Left ventricle myocardium superior (tissue), 1 donor: ENCODE measurements around the gene HDAC4. TPM values are rescaled to one million over a fixed set of nuclear protein-coding genes. Genes with fewer than 3 reads are reported as not detected.
A peak's percentile ranks its signal among the peaks of the same experiment; 100 is the strongest.

Experiments used
- ATAC-seq: fragments of 200-7000 bp; cut with Tn5 transposase; one replicate; pipeline ENCODE4 v1.9.1; 2020; ENCODE audit warnings: mild to moderate bottlenecking, moderate library complexity
- DNase-seq: peaks from one replicate; pipeline ENCODE4 v3.0.0-alpha.2; 2020
- intact Hi-C: fragments of 100-400 bp; cut with micrococcal nuclease; formaldehyde crosslinking; loops from one replicate; pipeline ENCODE4 v1.11.0; 2022
- total RNA-seq: library from RNA; stranded (reverse); fragmentation: NEBNext Ultra II Directional; extraction: Animal tissue kit (Norgen Biotek cat#: 25700); gene quantifications from one replicate; pipeline ENCODE4 v1.2.1, GENCODE V29; 2021
- donor health status: DM: no; HTN: yes; CAD: no; lungs with severe emphysema.

Gene HDAC4
- total RNA-seq, 1 donor from 2014 or later = 25.6 TPM

DNA sequence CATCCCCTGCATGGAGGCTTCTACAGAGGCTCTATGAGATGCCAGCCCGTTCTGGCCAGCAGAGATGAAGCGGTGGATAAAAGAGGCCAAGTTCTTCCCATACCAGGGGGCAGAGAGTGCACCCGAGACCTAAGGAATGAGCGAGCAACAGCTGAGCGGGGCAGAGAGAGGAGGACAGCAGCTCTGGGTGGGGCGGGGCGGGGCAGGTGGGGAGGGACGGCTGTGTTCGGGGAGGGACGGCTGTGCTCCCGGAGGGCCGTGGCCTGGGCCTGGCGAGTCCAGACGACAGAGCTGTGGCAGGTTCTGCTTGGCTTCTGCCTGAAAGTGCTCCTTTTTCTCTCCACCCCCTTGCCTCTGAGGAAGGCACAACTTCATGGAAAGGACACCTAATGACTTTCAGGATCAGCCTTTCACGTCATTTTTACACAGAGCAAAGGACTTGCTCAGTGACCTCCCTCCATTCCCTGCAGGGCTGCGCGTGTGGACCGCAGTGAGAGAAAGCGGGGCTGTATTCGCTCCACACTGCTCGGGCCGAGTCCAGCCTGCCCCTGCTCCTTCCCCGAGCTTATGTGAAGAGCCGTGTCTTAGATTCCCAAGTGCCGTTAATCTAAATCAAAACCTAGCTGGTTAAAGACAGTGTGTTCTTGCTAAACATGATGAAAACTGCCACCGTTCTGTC lies 232.9 kb downstream of the HDAC4 start:
- DNase-seq = peak; percentile 14
- no peak for ATAC-seq
- intact Hi-C loops = no loop called here

DNA sequence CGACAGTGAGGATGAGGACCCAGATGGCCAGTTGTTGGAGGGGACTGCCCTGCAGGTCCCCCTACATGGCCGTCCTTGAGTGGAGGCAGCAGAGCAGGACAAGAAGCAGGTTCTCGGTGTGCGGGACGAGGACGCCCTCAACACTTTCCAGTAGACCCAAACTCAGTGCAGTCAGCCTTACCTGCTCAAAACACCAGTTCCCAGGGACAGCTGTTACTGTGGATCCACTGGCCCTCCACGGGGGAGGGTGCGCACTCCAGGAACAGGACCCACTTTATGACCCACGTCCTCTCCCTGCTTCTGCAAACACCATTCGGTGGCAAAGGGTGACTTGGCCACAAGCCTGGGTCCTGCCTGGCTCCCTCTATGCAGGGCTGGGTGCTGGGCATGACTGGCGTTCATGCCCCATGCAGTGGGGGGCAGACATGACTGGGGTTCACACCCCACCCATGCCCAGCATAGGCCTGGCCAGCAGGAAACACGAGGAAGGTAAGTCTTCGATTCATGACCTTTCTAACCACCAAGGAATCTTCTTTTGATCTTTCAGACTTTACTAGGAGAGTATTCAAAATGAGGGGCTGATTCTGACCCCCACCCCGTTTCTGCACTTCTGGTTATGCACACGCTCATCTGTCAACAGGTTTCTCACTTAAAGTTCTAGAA lies 233.7 kb downstream of the HDAC4 start:
- DNase-seq = peak; percentile 32
- ATAC-seq = peak; percentile 25
- intact Hi-C loops = no loop called here

DNA sequence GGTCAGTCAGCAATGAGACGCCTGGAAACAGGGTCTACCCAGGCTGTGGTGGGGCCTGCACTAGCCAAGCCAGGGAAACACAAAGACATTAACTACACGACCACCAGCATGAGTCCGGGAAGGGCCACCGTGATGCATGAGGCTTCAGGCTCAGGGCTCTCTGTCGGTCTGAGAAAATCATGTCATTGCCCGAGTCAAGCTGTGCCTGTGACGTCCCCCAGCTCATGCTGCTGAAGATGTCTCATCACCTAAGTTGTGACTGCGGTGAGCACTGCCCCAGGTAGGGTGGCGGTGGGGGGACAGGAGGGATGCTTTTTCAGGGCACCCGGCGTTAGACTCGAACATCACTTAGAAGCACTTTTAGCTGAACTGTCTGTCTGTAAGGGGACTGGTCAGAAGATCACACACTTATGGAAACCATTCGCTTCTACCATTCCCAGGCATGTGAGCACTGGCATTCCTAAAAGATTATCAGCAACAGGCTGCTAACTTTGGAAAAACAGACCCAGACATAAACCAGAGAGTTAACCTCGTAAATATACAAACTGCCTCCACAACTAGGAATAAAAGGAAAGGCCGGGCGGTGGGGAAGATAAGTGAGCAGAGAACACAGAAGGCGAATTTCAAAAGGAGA lies 234.5 kb downstream of the HDAC4 start:
- intact Hi-C loops = no loop called here
- peak; percentile 36 for ATAC-seq
- DNase-seq = no peak

DNA sequence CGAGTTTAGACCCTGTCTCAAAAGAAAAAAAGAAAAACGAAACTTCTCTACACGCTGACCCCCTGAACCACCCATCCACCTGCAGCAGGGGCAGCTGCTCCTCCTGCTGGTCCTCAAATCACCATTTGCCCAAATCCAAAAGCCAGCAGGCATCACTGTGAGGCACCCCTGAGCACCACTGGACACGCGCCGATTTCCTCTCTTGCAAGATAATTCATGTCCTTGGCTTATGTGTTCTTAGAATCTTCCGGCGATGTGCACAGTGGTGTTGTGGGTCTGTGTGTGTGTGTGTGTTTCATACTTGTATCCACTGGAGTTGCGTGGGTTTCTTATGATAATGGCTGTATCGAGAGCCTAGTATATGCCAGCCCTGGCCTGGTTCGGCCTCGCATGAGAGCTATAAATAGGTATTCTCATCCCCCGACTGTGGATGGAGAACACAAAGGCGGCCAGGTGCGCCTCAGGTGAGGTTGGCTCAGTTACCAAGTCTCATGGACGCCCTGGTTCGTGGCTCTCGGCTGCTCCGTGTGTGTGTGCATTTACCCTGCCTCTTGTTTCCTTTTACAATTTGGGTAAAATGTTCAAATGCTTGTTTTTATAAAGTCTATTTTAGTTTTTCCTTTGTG lies 235.5 kb downstream of the HDAC4 start:
- no peak for ATAC-seq
- DNase-seq = peak; percentile 20
- intact Hi-C loops = no loop called here

DNA sequence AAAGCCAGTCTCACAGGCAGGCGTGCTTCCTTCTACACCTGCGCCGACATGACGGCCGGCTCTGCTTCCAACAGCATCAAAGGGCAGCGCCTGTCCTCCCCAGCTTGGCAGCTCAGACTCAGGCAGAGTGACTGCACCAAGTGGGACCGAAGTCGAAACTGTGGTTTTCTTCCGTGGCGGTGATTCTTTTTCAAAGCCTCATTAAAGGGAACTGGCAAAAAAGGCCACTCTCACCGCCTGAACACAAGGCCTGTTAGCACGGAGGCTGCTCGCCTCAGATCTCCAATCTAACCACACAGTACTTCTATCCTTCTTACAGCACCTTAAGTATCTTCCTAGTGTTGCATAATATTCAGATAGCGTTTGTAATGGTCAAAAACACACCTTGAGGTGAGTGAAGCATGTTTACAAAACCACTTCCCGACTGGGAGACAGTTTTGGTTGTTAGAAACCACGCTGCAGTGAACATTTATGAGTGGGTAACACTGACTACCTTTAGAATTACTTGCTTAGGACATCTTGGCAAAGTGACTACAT lies 236.4 kb downstream of the HDAC4 start:
- ATAC-seq (no peak), DNase-seq (no peak)
- intact Hi-C loops = no loop called here

DNA sequence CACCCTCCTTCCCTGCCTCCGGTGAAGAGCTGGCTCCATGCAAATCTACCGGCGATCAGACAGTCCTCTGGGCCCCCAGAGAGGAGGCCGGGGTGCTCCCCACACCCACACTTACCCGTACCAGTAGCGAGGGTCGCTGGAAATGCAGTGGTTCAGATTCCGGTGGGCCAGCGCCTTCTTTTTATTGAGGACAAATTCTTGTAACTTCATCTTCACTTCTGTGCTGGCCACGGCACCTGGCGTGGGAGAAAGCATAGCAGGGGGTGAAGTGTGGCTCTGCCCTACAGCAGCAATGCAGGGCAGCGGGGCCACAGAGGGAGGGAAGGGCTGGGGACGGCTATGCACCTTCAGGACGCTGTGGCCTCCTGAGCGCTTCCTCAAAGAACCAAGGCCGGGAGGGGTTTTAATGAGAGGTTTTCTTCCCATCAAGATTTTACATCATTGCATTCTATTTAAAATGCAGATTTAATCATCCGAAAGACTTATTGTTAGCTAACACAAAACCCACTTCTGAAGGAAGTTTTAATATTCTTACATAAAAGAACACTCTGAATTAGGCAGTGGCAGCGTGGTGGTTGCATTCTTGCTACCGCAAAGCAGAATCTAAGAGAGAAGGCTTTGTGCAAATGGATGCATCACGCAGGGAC lies 237.0 kb downstream of the HDAC4 start:
- intact Hi-C loops = no loop called here
- ATAC-seq (no peak), DNase-seq (peak; percentile 22)

DNA sequence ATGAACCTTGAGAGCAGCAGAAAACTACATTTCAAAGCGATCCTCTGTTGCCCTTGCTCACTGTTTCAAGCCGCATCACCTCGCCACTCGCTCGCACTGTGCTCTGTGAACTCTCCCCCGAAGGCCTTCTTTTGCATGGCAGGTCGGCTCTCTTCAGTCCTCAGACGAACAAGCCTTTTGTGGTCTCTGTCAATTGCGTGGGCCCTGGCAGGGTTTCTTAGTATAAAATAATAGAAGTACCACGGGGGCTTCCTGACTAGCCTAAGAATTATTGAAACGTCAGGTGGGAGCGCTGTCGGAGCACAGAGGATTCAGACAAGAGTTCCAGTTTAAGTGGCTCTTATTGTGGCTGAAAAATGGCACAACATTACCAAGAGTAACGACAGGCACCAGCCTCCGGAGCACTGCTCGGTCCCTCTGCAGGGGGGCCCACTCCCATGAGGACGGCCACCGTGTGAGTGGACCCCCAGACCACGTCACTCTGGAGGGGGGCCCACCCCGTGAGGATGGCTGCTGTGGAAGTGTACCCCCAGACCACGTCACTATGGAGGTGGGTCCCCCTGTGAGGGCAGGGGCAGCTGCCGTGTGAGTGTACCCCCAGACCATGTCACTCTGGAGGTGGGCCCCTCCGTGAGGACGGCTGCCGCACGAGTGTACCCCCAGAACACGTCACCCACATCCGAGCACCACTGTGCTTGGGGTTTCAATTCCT lies 237.7 kb downstream of the HDAC4 start:
- ATAC-seq (no peak), DNase-seq (no peak)
- intact Hi-C loops = no loop called here

DNA sequence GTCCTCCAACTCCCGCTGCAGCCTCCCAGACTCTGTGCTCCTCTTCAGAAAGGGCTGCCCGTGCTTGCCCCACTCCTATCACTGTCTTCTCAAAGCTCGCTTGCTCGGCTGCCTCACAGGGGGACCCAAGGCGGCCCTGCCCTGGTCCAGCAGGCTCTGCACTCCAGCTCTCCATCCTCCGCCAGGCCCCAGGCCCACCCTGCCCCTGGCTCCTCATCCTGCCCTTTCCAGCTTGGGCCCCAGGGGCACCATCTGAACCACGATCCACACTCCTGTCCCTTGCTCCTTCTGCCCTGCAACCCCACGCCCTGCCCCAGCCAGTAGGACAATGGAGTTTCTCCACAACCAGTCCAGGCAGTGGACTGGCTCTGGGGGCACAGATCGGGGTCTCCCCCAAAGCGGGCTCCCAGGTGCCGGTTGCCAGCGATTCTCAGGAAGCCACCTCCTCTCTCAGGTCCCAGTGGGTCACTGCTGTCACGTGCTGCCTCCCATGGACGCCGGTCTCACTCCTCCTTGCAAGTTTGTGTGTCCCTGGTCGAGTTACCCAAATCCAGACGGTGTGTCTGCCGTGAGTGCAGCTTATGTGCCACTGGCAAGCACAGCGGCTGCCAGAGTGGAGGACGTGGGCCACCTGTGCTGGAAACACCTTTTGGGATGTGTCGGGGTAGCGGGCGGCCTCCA lies 238.5 kb downstream of the HDAC4 start:
- ATAC-seq (no peak), DNase-seq (peak; percentile 23)
- intact Hi-C loops = no loop called here

DNA sequence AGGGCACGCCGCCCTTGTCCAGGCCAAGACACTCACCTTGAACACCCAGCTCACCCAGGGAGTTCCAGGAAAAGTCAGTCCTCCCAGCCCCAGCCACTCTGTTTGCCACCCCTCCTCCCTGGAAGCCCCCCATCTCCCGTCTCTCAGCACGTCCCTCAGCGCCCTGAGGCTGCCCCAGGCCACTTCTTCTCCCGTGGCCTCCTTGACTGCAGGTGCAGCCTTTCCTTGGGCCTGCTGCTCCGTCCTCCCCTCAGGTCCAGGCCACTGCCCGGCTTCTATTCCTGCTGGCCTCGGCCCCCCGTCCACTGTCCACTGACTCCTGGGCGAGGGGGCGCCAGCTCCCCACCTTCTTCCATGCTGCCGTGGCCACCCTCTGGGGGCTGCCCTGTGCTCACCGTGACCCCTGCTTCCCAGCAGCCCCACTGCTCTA lies 239.1 kb downstream of the HDAC4 start:
- ATAC-seq = no peak

DNA sequence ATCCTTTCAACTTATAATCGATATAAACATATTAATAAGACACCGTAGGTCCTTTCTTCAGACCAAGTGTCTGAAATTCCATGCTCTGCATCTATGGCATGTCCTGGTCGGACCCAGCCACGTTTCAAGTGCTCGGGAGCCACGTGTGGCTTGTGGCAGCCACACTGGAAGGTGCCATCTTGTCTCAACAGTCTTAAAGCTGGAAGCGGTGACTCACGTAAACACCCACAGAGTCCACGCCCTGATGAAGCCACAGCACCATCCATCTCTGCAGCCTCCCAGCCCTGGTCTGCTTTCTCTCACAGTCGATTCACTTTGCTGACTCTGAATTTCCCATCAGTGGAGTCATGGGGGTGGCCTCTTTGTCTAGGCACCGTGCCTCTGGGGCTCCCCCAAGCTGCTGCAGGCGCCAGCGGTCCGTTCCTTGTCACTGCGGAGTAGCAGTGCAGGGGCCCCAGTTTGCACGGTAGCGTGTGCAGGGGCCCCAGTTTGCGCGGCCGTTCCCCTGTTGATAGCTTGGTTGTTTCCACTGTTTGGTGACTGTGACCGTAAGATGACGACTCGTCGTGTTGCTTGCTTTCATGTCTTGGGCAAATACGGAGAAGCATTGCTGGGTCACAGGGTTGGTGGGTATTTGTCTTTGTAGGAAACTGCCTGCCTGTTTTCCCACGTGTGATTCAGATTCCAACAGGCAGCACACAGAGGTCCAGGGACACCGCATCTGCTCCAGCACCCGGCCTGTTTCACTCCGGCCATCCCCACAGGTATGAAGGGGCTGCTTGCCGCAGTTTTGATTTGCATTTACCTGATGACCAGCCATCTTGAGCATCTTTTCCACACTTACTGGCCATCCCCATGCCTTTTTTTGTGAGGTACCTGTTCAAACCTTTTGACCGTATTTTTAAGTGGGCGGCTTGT lies 240.3 kb downstream of the HDAC4 start:
- DNase-seq (peak; percentile 19), ATAC-seq (no peak)
- intact Hi-C loops = no loop called here

More for the DNA sequence above, 239.1 kb downstream of the HDAC4 start:
- intact Hi-C loops = no loop called here
- DNase-seq = no peak

DNA sequence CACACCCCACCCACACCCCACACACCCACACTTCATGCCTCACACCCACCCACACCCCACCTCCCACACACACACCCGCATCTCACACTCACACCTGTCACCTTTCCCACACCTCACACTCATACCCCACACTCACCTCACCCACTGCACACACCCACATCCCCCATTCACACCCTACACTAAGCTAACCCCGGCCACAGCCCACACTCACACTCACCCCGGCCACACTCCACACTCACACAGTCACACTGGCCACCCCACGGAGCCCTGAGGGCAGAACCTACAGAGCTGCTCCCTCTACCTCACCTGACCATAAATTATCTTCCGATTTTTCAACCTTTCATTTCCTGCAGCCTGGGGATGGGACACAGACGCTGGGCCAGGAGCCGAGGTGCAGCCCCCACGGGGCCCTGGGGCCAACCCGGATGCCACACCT lies 241.3 kb downstream of the HDAC4 start:
- intact Hi-C loops = no loop called here
- peak; percentile 15 for DNase-seq
- no peak for ATAC-seq

DNA sequence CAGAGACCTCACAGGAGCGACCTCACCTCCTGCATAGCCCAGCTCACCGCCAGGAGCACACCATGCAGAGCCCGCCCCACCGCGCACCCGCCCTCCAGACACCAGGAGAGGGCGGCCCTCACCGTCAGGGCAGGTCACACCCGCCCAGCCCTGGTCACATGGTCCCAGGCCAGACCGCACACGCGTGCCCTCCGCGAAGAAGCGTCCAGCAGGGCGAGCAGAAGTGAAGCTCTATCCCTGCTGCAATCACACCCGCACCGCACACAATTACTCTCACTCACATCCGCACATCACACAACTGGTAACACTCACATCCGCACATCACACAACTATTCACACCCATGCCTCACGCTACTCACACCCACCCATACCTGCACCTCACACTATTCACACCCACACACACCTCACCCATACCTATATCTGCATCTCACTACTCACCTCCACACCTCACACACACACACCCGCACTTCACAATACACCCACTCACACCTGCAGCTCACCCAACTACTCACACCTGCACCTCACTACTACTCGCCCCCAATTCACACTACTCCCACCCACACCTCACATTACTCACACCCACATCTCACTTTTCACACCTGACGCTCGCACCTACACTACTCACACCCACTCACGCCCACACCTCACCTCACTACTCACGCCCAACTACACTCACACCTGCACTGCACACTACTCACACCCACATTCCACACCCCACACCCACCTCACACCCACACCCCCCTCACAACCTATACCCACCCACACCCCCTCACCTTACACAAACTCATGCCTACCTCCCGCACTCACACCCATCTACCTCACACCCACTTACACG lies 242.0 kb downstream of the HDAC4 start:
- intact Hi-C loops = no loop called here
- no peak for ATAC-seq
- no peak for DNase-seq

DNA sequence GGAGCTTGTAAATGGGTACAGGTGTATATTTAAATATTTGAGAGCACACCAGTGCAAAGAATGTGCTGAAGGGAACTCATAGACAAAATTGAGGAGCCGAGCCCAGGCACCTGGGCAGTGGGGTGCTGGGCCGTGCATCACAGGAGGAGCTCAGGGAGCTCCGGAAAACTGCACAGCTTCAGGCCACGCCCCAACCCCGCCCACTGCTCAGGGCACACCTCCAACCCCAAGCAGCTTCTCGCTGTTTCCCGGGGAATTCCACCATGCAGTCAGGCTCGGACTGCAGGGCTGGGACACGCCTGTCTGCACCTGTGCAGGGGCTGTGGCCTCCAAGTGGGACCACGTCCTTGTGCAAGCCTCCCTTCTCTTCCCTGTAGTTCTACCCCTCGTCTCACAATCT lies 243.0 kb downstream of the HDAC4 start:
- intact Hi-C loops = no loop called here
- DNase-seq (no peak), ATAC-seq (peak; percentile 26)

DNA sequence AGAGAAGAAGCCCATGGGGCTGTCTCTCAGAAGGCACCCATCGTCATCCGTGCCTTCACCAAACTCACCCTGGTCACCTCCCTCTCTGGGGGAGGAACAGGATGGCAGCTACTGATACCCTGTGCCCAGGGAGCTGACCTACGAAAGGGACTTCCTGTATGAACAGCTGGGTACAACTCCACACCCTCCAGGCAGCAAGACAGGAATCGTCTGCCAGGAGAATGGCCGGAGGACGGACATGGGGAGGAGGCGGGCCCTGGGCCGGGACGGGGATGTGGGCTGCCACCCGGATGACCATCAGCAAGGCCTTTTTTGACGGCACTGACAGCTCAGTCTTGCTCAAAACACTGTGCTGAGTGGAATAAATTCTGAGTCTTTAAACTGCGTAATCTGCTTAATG lies 243.6 kb downstream of the HDAC4 start:
- ATAC-seq (no peak), DNase-seq (no peak)
- intact Hi-C loops = no loop called here

DNA sequence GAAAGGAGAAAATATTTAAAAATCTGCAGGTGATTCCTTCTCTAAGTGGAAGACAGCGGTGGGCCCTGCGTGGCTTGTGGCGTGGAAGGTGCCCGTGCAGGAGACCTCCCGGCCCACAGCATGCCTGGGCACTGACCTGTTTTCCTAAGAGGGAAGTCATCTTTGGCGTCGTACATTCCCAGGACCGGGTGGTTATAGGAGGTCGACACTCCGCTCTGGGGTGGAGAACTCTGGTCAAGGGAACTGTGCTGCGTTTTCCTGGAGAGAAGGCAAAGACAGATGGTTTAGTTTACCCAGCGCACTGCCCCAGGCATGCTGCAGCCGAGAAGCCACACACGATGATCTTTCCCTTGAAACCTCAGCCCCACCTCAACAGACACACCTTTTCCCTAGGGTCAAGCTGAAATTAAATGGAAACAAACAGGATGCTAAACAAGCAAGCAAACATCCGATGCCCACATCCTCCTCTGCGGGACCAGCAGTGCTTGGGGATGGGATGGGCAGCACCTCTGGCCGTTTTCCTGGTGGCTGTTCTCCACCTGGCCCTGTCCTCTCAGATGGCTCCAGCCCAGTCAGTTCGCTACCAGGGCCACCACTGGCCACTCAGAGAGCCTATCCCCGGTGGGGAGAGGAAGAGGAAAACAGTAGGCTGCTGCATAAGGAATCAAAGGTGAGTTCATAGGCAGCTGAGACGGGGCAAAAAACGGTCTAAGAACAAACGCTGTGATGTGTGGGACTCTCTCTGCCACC lies 244.1 kb downstream of the HDAC4 start:
- DNase-seq = no peak
- ATAC-seq = no peak
- intact Hi-C loops = no loop called here
